Neutrophil (primary cell): ENCODE measurements around the gene PLCL1.

Experiments used
- H3K27ac ChIP-seq: fragments of 200-600 bp; sonication (generic); 2 replicates; pipeline ENCODE4 v1.5.1; 2016; ENCODE audit warnings: mild to moderate bottlenecking, moderate library complexity
- H3K27me3 ChIP-seq: fragments of 200-600 bp; sonication (generic); 2 replicates; pipeline ENCODE4 v1.6.0; 2016; ENCODE audit warnings: mild to moderate bottlenecking
- H3K36me3 ChIP-seq: fragments of 200-600 bp; sonication (generic); 2 replicates; pipeline ENCODE4 v1.5.1; 2017
- H3K4me1 ChIP-seq, 2 experiments: fragments of 200-600 bp in 1 of 2; sonication (generic) in 1 of 2; 1 replicate in 1 of 2; 2 replicates in 1 of 2; pipeline versions ENCODE4 v1.5.1 to v1.6.1; 2013 to 2016; ENCODE audit warnings: low read depth in 1 of 2, low read length in 1 of 2, mild to moderate bottlenecking in 1 of 2, moderate library complexity in 1 of 2; ENCODE audit not compliant: control insufficient read depth in 1 of 2, insufficient read depth in 1 of 2
- H3K4me3 ChIP-seq, 2 experiments: fragments of 200-600 bp in 1 of 2; sonication (generic) in 1 of 2; 1 replicate in 1 of 2; 2 replicates in 1 of 2; pipeline ENCODE4 v1.5.1; 2013 to 2016; ENCODE audit warnings: low read depth in 1 of 2, low read length in 1 of 2, mild to moderate bottlenecking in 1 of 2, moderate library complexity in 1 of 2
- H3K9me3 ChIP-seq: fragments of 200-600 bp; sonication (generic); 2 replicates; pipeline ENCODE4 v1.5.1; 2016
- CTCF ChIP-seq: fragments of 200-600 bp; sonication (generic); IDR thresholded peaks from 2 replicates; pipeline ENCODE4 v1.5.1; 2016; ENCODE audit warnings: antibody characterized with exemption

The PLCL1 gene

GRCh38 chr2:198162276-198162675 lies 357.9 kb downstream of the PLCL1 start:
- no peak for TF ChIP-seq CTCF
- H3K27ac ChIP-seq = no peak overlapping the region
- no peaks in the 10 kb centered on the region for H3K36me3 ChIP-seq
- no peak overlapping the region for H3K4me3 ChIP-seq
- no peaks in the 10 kb centered on the region for H3K4me1 ChIP-seq
- H3K27me3 ChIP-seq = peaks cover 20% of the 10 kb centered on the region
- no peaks in the 10 kb centered on the region for H3K9me3 ChIP-seq

- Histone ChIP-seq H3K4me1 (no peaks in the 10 kb centered on the region), H3K36me3 (no peaks in the 10 kb centered on the region), H3K27me3 (peaks cover 20% of the 10 kb centered on the region), H3K27ac (no peak overlapping the region), H3K9me3 (no peaks in the 10 kb centered on the region), H3K4me3 (no peak overlapping the region)
- TF ChIP-seq CTCF = no peak
Observed at GRCh38 chr2:198164843-198165242, 360.4 kb downstream of the PLCL1 start.

DNA sequence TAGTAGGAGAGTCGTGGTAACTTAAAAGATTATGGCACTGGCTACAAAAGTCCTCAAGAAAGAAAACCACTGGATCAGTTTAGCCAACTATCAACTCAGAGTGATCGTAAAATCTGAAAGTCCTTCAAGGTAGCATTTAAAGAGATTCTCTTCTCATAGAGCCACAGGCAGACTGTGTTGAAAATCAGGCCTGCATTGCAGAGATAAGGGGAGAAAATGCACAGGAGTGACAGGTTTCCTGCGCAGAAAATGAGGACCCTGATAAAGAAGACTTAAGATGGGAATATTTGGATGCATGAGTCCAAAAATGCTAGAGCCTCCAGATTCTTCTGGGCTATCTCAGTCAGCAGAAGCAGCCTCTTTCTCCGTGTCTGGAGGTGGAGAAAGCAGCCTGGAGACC lies 360.9 kb downstream of the PLCL1 start:
- H3K27me3 ChIP-seq = peaks cover 20% of the 10 kb centered on the region
- H3K4me1 ChIP-seq = peaks cover 0 to 2% of the 10 kb centered on the region in 2 experiments
- TF ChIP-seq CTCF = no peak
- no peaks in the 10 kb centered on the region for H3K9me3 ChIP-seq
- no peaks in the 10 kb centered on the region for H3K36me3 ChIP-seq
- no peak overlapping the region for H3K4me3 ChIP-seq
- no peak overlapping the region for H3K27ac ChIP-seq

DNA sequence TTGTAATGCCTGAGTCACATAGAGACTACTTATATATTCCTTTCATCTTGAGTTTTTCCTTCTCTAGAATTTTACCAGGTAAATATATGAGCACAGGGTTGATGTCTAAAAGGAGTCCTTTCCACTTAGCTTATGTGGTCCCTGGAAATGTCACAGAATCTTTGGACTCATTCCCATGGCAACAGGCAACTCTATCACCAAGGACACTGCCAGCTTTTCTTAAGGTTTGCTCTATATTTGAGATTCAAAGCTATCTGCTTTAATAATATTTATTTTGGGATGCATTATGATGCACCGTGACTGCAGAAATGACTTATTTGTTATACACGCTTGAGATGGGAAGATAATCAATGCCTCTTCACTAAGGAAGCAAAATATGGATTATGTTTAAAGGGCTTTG lies 363.0 kb downstream of the PLCL1 start:
- TF ChIP-seq CTCF = no peak
- no peaks in the 10 kb centered on the region for H3K9me3 ChIP-seq
- H3K4me3 ChIP-seq = no peak overlapping the region
- H3K4me1 ChIP-seq = peaks cover 3 to 22% of the 10 kb centered on the region in 2 experiments
- H3K27me3 ChIP-seq = peaks cover 13% of the 10 kb centered on the region
- H3K36me3 ChIP-seq = no peaks in the 10 kb centered on the region
- H3K27ac ChIP-seq = no peak overlapping the region

DNA sequence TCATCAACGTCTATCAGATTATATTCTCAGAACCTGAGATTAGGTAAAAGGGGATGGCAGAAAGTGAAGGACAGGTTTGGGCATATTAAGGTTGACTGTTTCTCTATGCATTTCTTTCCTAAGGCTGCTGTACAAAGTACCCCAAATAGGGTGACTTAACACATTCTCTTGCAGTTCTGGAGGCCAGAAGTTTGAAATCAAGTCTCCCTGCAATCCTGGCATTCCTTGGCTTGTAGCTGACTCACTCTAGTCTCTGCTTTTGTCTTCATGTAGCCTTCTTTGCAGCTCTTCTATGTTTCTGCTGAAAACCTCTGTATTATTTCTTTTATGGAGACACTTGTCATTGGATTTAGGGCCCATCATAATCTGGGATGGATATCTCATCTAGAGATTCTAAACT lies 364.3 kb downstream of the PLCL1 start:
- no peak for TF ChIP-seq CTCF
- H3K27ac ChIP-seq = no peak overlapping the region
- peaks cover 6% of the 10 kb centered on the region for H3K27me3 ChIP-seq
- H3K4me1 ChIP-seq = peaks cover 3 to 35% of the 10 kb centered on the region in 2 experiments
- no peaks in the 10 kb centered on the region for H3K36me3 ChIP-seq
- no peaks in the 10 kb centered on the region for H3K9me3 ChIP-seq
- no peak overlapping the region for H3K4me3 ChIP-seq

DNA sequence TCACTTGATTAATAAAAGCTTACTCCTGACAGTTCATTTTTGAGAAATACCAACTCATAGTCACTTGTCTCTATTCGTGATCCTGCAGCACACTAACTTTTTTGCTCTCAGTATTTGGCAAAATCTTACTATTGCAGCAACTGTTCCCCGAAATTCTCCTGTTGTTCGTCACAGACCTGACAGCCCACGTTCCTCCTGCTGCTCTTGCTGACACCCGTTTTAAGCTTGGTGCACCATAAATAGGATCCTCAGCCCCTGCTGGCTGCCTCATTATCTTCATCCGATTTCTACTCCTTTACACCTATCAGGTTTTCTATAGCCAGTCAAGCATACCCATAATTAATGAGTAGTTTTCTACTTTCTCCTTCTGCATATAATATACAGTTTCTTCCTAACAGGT lies 368.8 kb downstream of the PLCL1 start:
- H3K9me3 ChIP-seq = no peaks in the 10 kb centered on the region
- no peak overlapping the region for H3K4me3 ChIP-seq
- TF ChIP-seq CTCF = no peak

More for the DNA sequence above, 368.8 kb downstream of the PLCL1 start:
- H3K27ac ChIP-seq = no peak overlapping the region
- no peaks in the 10 kb centered on the region for H3K27me3 ChIP-seq
- H3K36me3 ChIP-seq = no peaks in the 10 kb centered on the region
- peaks cover 3 to 53% of the 10 kb centered on the region in 2 experiments for H3K4me1 ChIP-seq
